ENCODE data around the gene NUDT3.
A peak's percentile ranks its signal among the peaks of the same experiment; 100 is the strongest.

The NUDT3 gene

DNA sequence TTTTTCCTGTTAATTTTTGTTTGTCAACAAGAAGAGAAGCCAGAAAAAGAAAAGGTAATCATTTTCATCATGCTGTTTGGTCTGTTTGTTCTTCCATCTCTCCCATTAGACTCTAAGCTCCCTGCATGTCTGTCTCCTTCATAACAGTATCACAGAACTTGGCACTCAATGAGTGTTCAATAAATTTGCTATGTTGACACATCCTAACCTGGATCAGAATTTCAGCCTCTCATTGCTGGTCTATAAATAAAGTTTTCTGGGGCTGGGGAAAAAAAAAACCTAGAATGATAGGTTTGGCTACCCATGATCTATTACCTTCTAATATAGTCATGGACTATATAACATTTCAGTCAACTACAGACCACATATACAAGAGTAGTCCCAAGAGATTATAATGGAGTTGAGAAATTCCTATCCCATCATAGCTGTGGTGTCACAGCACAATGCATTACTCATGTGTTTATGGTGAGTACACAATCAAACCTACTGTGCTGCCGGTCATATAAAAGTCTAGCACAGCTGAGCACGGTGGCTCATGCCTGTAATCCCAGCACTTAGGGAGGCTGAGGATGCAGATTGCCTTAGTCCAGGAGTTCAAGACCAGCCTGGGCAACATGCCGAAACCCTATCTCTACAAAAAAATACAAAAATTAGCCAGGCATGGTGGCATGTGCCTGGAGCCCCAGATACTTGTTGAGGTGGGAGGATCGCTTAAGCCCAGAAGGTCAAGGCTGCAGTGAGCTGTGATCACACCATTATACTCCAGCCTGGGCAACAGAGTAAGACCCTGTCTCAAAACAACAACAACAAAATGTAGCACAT, 5.9 kb downstream of the NUDT3 start:
- DNase-seq (ENCODE audit: low read depth): peak; percentile 98
- no peak for TF ChIP-seq CTCF (conservative IDR thresholded peaks at IDR 0.05; ENCODE audit: control insufficient read depth, insufficient read depth, low read depth, low read length)
- H3K4me3 ChIP-seq (ENCODE audit: control insufficient read depth, low read depth, low read length): no peak overlapping the region

GRCh38 chr6:34385793-34386195, 6.7 kb downstream of the NUDT3 start:
- H3K4me3 ChIP-seq (ENCODE audit: control insufficient read depth, low read depth, low read length): no peak overlapping the region
- DNase-seq (ENCODE audit: low read depth): no peak
- TF ChIP-seq CTCF (conservative IDR thresholded peaks at IDR 0.05; ENCODE audit: control insufficient read depth, insufficient read depth, low read depth, low read length): no peak

GRCh38 chr6:34384321-34385153, 7.9 kb downstream of the NUDT3 start:
- no peak for TF ChIP-seq CTCF (conservative IDR thresholded peaks at IDR 0.05; ENCODE audit: control insufficient read depth, insufficient read depth, low read depth, low read length)
- H3K4me3 ChIP-seq (ENCODE audit: control insufficient read depth, low read depth, low read length): no peak overlapping the region
- no peak for DNase-seq (ENCODE audit: low read depth)

GRCh38 chr6:34383656-34384320, 8.7 kb downstream of the NUDT3 start:
- DNase-seq (ENCODE audit: low read depth): peak; percentile 77
- TF ChIP-seq CTCF (conservative IDR thresholded peaks at IDR 0.05; ENCODE audit: control insufficient read depth, insufficient read depth, low read depth, low read length): no peak
- no peak overlapping the region for H3K4me3 ChIP-seq (ENCODE audit: control insufficient read depth, low read depth, low read length)

DNA sequence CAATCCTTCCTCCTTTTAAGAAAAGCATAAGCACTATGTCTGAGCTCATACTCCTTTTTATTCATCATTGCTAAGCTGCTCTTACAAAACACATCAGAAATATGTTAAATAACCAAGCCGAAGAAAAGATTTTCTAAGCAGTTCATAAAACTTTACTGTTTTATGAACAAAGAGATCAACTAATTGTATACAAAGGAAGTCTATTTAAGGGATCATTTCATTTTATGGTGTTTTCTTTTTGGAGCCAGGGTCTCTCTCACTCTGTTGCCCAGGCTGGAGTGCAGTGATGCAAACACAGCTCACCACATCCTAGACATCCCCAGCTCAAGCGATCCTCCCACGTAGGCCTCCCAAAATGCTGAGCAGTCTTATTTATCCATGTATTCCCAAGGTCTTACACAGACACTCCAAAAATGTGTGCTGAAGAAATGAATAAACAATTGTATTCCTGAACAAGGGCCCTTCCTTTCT, 9.3 kb downstream of the NUDT3 start:
- no peak overlapping the region for H3K4me3 ChIP-seq (ENCODE audit: control insufficient read depth, low read depth, low read length)
- no peak for TF ChIP-seq CTCF (conservative IDR thresholded peaks at IDR 0.05; ENCODE audit: control insufficient read depth, insufficient read depth, low read depth, low read length)
- DNase-seq (ENCODE audit: low read depth): peak; percentile 81

DNA sequence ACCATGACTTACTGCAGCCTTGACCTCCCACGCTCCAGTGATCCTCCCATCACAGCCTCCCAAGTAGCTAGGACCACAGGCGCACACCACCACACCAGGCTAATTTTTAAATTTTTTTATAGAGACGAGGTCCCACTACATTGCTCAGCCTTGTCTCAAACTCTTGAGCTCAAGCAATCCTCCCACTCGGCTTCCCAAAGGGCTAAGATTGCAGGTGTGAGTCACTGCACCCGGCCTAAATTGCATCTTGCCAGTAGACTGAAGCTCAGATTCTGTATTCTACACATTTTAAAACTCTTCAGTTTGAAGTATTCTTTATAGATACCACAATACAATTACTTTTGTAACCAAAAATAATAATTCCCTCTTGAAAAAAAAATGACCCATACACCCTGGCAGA, 11.4 kb downstream of the NUDT3 start:
- TF ChIP-seq CTCF (conservative IDR thresholded peaks at IDR 0.05; ENCODE audit: control insufficient read depth, insufficient read depth, low read depth, low read length): no peak
- DNase-seq (ENCODE audit: low read depth): peak; percentile 68
- H3K4me3 ChIP-seq (ENCODE audit: control insufficient read depth, low read depth, low read length): no peak overlapping the region
